GM19238 (cell line): ENCODE data around the gene C5.

Experiments
- DNase-seq: peaks from one replicate; pipeline ENCODE4 v3.0.0; 2011; ENCODE audit warnings: low spot score; ENCODE audit not compliant: insufficient read length

Gene C5

DNA sequence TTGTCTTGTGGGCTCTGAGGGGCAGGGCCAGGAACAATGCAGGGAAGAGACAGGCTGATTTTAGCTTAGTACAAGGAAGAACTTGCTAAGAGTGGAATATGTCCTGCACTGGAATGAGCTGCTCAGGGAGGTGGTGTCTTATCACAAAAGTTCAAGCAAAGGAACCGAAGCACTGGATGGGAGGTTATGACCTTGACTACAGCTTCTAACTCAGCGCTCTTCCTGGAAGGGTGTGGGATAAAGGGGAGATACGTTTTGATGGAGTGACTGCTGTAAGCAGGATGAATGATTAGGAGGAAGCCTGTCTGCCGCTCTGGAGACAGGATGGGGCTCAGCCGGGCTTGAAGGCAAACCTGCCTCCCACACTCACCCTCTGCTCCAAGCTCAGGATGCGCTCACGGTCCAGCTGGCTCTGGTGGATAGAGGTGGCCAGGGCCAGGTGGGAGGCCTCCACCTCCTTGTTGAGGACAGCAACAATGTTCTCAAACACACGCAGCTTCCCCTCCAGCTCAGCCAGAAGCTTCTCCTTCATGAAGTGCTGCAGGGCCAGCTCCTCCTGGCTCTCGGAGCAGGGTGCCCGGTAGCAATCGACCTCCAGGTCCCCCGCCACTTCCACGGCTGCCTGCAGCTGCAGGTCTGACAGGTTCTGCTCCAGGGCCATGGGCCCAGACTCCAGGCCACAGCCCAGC is 137.0 kb downstream of the C5 start:
- DNase-seq, result no peak

DNA sequence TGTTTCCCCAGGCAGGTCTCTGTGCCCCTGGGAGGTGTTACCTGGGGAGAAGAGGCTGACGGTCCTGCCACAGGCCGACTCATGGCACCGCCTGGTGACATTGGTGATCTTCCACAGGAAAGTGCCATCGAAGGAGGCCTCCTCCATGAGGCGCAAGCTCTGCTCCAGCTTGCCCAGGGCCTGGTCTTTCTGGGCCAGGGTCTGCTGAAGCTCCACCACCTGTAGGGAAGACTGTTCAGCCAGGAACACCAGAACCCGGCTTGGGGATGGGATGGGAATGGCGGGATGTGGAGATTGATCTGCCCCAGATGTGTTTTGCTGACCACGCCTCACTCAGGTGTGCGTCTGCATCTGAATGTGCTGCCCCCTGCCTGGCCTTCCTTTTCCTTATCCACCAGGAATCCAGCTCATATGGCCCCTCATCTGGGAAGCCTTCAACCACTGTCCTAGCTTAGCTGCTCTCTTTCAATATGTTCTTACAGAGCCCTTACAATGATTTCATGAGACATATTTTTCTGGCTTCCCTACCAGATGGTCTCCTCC is 138.7 kb downstream of the C5 start:
- DNase-seq, result no peak

DNA sequence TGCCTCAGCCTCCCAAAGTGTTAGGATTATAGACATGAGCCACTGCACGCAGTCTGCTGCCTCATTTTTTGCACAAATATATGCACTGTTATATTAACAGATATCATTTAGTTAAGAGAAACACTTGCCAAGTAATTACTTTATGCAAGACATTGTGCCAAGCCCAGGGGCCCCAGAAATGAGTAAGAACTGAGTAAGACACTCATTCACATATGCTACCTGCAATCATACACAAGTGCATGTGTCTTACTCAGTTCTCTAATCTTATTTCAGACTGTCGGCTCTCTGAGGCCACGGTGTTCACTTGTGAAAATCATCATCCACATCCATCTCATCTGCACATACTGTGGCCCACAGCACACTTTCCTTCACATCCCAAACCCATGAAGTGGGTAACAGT is 139.4 kb downstream of the C5 start:
- DNase-seq, result no peak

DNA sequence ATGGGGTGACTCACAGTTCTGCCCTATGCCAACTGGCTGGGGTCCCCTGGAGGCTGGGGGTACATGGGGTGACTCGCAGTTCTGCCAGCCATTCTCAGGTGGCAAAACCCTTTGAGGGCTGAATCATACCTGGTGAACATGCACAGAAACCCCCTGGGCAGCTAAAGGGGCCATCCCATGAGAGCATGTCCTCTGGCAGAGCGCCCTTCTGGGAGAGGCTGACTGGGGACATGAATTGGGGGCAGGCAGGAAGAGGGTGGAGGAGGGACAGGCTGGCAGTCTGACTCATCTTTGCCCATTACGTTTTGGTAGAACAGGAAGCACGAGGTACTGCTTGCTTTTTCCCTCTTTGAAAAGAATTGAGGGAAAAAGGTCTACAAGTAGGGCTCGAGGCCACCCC is 140.2 kb downstream of the C5 start:
- no peak for DNase-seq

DNA sequence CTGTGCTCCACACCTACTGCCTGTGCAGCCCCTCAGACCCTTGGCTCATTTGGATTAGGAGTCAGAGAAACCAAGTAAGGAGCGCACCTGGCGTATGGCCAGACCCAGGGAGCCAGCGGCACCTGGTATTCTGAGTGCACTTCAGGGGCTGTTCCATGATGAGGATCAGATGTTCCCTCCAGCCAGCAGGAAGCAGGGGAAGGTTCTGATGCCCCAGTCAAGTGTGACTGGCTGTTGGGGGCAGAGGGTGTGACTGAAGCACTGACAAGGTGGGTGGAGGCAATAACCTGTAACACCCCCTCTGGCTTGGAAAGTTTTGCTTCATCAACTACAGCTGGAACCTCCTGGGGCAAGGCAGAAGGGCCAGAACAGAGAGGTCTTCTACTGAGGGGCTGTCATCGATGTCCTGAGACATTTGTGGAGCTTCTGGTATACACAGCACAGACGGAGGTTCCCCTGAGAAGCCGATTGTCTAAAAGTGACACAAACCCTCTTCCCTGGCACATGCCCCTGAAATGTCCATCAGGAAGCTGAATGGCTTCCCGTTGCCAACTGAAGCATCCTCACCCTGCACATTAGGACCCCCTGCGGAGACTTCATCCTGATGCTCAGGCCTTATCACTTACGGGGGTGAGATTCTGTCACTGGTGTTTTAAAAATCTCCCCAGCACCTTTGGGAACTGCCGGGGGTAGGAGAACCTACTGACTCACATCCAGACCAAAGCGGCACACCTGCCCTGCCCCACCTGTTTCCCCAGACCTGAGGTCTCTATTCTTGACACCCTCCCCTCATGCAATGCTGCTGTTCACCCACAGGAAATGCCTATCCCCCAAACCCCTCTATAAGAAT is 144.5 kb downstream of the C5 start:
- no peak for DNase-seq

DNA sequence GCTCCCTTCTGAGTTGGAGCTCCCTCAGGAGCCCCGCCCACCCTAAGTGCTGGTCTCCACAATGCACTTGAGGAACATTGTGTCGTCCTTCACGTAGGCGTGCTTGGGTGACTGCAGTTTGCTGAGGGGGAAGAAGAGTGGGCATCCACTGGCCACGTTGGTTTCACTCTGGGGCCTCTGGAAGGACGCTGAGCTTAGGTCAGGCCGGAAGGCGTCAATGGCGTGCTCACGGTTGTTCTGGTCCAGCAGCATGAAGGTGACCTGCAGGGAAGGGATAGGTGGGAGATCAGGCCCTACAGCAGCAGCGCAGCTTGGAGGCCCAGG is 145.1 kb downstream of the C5 start:
- DNase-seq, result no peak

DNA sequence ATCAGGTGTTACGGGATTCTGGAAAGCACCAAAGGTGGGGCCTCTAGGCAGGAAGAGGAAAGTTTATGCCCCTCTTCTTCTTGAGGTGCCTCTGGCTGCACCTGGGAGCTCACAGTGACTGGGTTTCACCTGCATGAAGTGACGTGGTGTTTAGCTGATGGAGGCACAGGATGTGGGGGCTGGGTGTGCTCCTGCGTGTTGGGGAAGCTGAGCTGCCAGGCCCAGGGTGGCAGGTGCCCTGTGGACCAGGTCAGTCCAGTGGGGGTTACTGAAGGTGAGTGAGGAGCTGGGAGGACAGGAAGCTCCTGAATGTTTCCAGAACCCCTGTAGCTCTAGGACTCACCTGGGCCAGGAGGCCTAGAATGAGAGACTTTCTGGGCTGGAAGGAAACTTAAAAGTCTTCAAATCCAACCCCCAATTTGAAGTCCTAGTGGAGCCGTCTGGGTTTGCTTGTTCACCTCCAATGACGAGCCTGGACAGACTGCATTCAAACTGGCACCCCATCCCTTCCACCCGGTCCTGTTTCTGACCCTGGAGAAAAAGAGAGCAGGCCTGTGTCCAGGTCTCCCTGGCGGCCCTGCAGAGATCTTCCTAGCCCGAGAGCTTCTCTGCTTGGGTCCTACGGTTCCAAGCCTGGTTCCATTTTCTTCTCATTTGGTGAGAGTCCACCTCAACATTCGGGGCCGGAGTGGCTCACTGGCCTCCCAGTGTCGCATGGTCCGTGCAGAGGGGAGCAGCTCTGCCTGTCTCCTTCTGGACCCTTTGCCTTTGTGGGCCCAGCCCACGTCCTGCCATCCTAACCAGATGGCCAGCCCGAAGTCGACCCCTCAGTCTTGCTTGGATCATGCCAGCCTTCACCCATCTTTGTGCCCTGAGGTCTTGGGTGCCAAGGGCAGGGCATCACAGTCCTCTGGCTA is 145.8 kb downstream of the C5 start:
- no peak for DNase-seq

DNA sequence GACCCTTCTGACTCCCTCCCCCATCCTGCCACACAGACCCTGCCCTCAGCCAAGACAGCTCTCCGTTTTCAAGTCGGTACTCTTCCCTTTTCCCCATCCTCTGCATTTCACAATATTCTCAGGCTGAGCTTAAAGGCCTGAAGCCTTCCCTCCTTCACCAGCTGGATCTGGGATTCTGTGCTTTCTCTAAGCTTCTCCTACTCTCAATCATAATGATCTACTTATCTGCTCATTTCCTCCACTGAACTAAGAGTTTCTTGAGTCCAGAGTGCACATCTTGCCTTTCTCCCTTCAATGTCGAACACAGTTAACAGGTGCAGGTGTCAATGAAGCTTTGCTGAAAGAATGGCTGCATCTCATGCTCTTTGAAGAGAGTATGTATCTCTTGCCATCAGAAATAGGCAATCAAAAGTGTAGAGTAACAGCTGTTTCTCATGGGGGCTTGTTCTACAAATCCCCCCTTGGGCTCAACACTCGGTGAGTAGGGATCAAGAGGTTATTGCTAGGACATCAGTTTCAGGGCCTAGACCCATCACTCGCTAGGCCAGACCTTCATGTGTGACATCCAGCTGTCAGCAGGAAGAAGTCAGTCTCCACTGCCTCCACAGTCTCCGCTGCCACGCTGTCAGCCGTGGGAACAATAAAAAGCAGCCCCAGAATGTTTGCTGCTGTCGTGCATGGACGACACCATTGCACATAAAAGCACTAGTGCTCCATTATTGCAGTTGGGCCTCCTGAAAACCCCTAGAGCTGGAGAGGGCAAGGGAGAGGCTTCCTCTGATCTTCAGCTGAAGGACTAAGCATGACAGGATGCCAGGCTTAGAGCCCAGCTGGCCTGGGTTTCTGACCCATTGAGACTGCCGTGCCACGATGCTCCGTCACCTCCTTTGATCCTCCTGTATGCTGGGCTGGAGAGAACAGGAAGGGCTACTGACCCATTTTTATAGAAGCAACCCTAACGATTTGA is 147.2 kb downstream of the C5 start:
- no peak for DNase-seq
